Measurements from ENCODE around the gene LYRM2. TPM values are rescaled to one million over a fixed set of nuclear protein-coding genes. Genes with fewer than 3 reads are reported as not detected.
A peak's percentile ranks its signal among the peaks of the same experiment; 100 is the strongest.

The LYRM2 gene
- total RNA-seq, 1 donor from 2014 or later, result 11.7 TPM

- ATAC-seq, result no peak
- no peak for DNase-seq (ENCODE audit: low spot score)
These were observed 76.2 kb downstream of the LYRM2 start for GRCh38 chr6:89562093-89562973.

- no peak for DNase-seq (ENCODE audit: low spot score)
- no peak for ATAC-seq
These were observed 79.1 kb downstream of the LYRM2 start for GRCh38 chr6:89559487-89559886.

DNA sequence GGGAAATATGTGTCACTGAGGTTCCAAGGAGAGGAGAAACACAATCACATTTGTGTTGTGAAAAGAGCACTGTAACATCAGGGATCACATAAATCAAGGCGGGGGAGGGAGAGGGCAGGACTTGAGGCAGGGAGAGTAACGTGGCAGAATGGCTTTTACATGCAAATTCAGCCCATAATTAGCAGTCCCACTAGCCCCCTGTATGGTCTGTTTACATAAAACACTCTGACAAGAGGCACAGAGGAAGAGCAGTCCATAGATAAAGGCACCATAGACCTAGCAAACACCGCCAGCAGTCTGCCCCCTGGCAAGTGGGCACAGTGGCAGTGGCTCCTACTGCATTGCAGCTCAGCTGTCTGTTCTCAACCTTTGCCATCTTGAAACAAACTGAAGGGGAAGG lies 82.7 kb downstream of the LYRM2 start:
- ATAC-seq (no peak), DNase-seq (ENCODE audit: low spot score) (no peak)

DNA sequence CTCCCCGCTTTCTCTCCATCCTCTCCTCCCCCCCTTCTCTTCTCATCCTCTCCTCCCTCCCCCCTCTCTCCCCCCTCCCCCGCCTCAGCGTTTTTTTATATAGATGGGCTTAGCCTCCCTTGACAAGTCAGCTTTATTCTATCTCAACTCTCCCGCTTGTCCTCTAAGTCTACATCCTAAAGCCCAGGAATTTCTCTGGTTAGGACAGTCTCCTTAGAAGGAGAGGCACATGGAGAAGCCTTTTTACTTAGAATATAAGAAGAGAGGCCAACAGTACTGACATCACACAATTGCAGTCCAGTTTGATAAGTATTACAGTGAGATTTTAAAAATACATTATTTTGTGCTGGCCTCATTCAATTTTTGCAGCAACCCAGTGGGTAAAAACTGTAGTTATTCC lies 83.5 kb downstream of the LYRM2 start:
- ATAC-seq (no peak), DNase-seq (ENCODE audit: low spot score) (no peak)

DNA sequence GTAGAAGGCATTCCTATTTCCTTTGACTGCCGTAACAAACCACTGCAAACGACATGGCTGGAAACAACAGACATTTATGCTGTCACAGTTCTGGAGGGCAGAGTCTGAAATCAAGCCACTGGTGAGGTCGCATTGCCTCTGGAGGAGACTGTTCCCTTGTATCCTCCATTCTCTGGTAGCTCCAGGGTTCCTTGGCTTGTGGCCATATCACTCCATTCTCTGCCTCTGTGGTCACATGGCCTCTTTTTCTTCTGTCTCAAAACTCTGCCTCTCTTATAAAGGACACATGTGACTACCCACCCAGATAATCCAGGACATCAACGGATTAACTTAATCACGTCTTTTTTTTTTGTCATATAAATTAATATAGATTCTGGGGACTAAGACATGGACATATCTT lies 84.4 kb downstream of the LYRM2 start:
- ATAC-seq (no peak), DNase-seq (ENCODE audit: low spot score) (no peak)

GRCh38 chr6:89553431-89553830 lies 85.1 kb downstream of the LYRM2 start:
- no peak for DNase-seq (ENCODE audit: low spot score)
- ATAC-seq, result no peak

GRCh38 chr6:89547281-89547680 lies 91.3 kb downstream of the LYRM2 start:
- no peak for DNase-seq (ENCODE audit: low spot score)
- ATAC-seq, result no peak

DNA sequence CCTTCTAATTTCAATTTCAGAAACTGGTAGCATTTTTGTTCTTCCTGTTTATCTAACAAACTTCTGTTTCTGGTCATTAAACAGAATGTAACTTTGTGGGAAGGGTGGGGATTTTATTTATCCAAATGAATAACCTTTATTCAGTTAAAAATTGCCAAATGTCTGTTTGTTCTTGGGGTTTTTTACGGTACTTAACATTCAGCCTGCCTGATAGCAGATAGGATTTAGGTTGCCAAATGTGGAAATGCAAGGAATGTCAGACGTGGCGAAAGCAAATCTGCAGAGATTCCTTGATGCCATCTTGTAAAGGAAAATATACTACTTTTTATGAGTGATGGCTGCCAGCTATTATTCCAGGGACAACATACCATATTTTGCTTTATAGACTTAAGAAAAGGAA lies 95.7 kb downstream of the LYRM2 start:
- DNase-seq (ENCODE audit: low spot score) (no peak), ATAC-seq (peak; percentile 56)

- no peak for DNase-seq (ENCODE audit: low spot score)
- ATAC-seq, result peak; percentile 90
These were observed 96.3 kb downstream of the LYRM2 start for GRCh38 chr6:89542081-89542857.

DNA sequence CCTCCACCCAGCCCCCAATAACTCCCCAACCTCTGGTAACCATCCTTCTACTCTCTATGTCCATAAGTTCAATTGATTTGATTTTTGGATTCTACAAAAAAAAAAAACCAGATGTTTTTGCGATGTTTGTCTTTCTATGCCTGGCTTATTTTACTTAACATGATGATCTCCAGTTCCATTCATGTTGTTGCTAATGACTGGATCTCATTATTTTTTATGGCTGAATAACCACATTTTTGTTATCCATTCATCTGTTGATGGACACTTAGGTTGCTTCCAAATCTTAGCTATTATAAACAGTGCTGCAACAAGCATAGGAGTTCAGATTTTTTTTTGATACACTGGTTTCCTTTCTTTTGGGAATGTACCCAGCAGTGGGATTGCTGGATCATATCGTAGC lies 98.8 kb downstream of the LYRM2 start:
- DNase-seq (ENCODE audit: low spot score) (no peak), ATAC-seq (no peak)

GRCh38 chr6:89536231-89536630 lies 102.3 kb downstream of the LYRM2 start:
- no peak for DNase-seq (ENCODE audit: low spot score)
- ATAC-seq, result no peak

- DNase-seq (ENCODE audit: low spot score) (no peak), ATAC-seq (no peak)
These were observed 107.6 kb downstream of the LYRM2 start for GRCh38 chr6:89530982-89531381.

- no peak for DNase-seq (ENCODE audit: low spot score)
- no peak for ATAC-seq
These were observed 109.7 kb downstream of the LYRM2 start for GRCh38 chr6:89528866-89529265.

DNA sequence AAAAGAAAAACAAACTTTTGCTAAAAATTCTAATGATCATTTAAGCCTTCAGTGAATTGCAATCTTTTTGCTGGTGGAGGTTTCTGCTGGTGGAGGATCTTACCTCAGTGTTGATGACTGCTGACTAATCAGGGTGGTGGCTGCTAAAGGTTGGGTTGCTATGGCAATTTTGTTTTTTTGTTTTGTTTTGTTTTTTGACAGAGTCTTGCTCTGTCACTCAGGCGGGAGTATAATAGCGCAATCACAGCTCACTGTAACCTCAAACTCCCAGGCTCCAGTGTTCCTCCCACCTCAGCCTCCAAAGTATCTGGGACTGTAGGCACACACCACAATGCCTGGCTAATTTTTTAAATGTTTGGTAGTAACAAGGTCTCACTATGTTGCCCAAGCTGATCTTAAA lies 110.9 kb downstream of the LYRM2 start:
- ATAC-seq (no peak), DNase-seq (ENCODE audit: low spot score) (no peak)

DNA sequence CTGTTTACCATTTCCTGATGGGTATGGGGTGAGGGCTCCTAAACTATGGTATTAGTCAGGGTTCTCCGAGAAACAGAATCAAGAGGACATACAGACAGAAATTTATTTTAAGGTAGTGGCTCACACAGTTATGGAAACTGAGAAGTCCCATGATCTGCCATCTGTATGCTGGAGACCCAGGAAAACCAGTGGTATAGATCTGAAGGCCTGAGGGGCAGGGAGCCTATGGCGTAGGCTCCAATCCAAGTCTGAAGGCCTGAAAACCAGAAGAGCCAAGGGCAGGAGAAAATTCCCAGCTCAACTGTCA lies 112.0 kb downstream of the LYRM2 start:
- DNase-seq (ENCODE audit: low spot score), result no peak
- ATAC-seq, result no peak

DNA sequence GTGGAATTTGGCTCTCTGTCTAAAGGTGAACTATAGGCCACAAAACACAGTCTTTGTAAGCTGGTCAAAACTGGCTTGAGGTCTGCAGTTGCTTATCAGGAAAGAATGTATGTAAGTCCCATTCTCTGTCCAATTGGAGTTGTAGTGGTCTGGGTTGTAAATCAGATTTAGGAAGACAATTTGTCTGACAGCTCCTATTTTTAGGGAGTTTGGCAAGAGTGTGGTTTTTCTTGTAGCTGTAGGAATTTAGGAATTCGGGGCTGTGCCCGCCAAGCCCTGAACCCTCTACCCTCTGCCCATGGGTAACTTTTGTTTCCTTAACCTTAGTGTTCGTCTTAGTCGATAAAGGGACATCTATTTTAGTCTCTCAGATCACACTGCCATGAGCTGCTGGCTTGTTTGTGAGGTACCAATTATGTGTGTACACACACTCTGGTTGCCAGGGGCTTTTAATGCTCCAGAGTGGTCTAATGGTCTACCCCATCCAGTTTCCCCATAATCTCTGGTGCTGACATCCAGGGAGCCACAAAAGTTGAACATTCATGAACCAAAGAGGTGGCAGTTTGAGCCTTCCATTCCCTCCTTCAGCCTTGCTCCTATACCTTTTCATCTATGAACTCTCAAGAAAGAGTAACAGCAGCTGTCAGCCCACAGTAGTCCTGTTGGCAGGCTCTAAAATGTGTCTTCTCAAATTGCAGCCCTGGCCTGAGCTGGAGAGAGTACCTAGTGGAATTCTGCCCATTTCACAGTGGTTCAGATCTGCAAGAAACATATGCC lies 112.6 kb downstream of the LYRM2 start:
- ATAC-seq, result no peak

DNA sequence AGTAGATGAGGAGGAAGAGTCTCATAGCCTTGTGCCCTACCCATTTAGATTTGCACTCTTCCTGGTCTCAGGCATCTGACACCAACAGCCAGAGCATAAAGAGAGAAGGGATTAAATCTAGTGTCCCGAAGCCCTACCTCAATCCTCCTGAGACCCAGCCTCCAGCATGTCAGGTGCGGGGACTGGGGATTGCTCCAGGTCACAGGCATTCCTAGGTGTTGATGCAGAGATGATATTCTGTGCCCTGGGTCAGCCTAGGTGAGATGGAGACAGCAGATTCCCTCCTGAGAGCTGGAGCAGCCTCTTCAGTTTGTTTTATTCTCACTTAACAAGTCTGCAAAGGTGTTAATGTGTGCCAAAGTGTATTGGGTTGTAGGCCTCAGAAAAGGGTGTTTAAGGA lies 115.8 kb downstream of the LYRM2 start:
- no peak for ATAC-seq
- DNase-seq (ENCODE audit: low spot score), result no peak

More for the DNA sequence above, 112.6 kb downstream of the LYRM2 start:
- no peak for DNase-seq (ENCODE audit: low spot score)

DNA sequence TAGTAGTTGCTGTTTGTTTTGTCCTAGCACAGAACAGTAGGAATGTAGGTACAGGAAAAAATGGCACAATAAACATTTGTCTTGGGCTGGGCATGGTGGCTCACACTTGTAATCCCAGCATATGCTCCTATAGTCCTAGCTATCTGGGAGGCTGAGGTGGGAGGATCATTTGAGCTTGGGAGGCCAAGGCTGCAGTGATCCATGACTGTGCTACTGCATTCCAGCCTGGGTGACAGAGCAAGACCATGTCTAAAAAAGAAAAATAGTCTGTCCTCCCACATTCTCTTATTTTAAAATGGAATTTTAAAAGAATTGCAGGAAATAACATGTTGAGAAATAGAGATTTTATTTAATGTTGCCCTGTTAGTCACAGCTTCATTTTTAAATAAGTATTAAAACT lies 117.8 kb downstream of the LYRM2 start:
- no peak for DNase-seq (ENCODE audit: low spot score)

DNA sequence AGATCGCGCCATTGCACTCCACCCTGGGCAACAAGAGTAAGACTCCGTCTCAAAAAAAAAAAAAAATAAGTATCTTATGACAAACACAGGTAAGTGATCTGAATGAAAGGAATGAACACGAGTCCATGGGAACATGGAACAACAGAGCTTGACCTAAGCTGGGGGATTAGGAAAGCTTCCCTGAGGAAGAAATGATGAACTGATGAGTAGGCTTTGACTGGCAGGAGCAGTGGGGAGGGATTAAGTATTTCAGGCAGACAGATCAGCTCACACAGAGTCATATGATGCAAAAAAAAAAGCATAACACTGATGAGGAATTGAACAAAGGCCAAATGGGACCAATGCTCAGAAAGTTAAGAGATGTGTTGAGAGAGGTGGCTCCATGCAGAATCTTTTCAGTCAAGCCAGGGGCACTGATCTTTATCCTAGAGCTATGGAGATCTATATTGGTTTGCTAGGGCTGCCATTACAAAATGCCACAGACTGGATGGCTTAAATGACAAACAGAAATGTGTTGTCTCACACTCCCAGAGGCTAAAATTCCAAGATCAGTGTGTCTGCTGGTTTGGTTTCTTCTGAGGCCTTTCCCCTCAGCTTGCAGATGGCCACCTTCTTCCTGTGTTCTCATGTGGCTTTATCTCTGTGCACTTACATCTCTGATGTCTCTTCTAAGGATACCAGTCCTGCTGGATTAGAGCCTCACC lies 120.0 kb downstream of the LYRM2 start:
- ATAC-seq (no peak), DNase-seq (ENCODE audit: low spot score) (no peak)

More for the DNA sequence above, 117.8 kb downstream of the LYRM2 start:
- no peak for ATAC-seq

Data from left lobe of liver (tissue), 2 donors.